Measurements from ENCODE around the gene ATP6V1B1. TPM values are rescaled to one million over a fixed set of nuclear protein-coding genes. Genes with fewer than 3 reads are reported as not detected.

ATP6V1B1 gene
- total RNA-seq, 1 donor from 2014 or later = 4.6 TPM

GRCh38 chr2:70936979-70937811 is 1.5 kb downstream of the ATP6V1B1 start:
- DNase-seq (ENCODE audit: low read depth, low spot score) = no peak
- Mint-ChIP-seq H3K9me3 (no peaks in the 10 kb centered on the region), H3K4me1 (peaks cover 42% of the 10 kb centered on the region), H3K27me3 (ENCODE audit: low read depth) (peaks cover 7% of the 10 kb centered on the region), H3K4me3 (no peak overlapping the region), H3K36me3 (ENCODE audit: low read depth) (no peaks in the 10 kb centered on the region), H3K27ac (ENCODE audit: unreplicated experiment) (no peak overlapping the region)
- no peak for TF ChIP-seq CTCF (conservative IDR thresholded peaks at IDR 0.05)

GRCh38 chr2:70937866-70938585 is 2.3 kb downstream of the ATP6V1B1 start:
- DNase-seq (ENCODE audit: low read depth, low spot score) = no peak
- peaks cover 7% of the 10 kb centered on the region for H3K27me3 Mint-ChIP-seq (ENCODE audit: low read depth)

GRCh38 chr2:70938586-70938950 is 2.9 kb downstream of the ATP6V1B1 start:
- H3K4me3 Mint-ChIP-seq = peak overlapping the region; percentile 44
- TF ChIP-seq CTCF (conservative IDR thresholded peaks at IDR 0.05) = no peak
- H3K4me1 Mint-ChIP-seq = peaks cover 54% of the 10 kb centered on the region
- H3K36me3 Mint-ChIP-seq (ENCODE audit: low read depth) = no peaks in the 10 kb centered on the region
- no peak overlapping the region for H3K27ac Mint-ChIP-seq (ENCODE audit: unreplicated experiment)
- H3K27me3 Mint-ChIP-seq (ENCODE audit: low read depth) = peaks cover 7% of the 10 kb centered on the region
- no peak for DNase-seq (ENCODE audit: low read depth, low spot score)
- no peaks in the 10 kb centered on the region for H3K9me3 Mint-ChIP-seq

More at GRCh38 chr2:70937866-70938585, 2.3 kb downstream of the ATP6V1B1 start:
- H3K4me1 Mint-ChIP-seq = peaks cover 49% of the 10 kb centered on the region
- TF ChIP-seq CTCF (conservative IDR thresholded peaks at IDR 0.05) = no peak
- H3K36me3 Mint-ChIP-seq (ENCODE audit: low read depth) = no peaks in the 10 kb centered on the region
- H3K9me3 Mint-ChIP-seq = no peaks in the 10 kb centered on the region
- H3K27ac Mint-ChIP-seq (ENCODE audit: unreplicated experiment) = no peak overlapping the region
- H3K4me3 Mint-ChIP-seq = no peak overlapping the region

- peaks cover 7% of the 10 kb centered on the region for H3K27me3 Mint-ChIP-seq (ENCODE audit: low read depth)
- H3K36me3 Mint-ChIP-seq (ENCODE audit: low read depth) = no peaks in the 10 kb centered on the region
- no peak for TF ChIP-seq CTCF (conservative IDR thresholded peaks at IDR 0.05)
These were observed 3.5 kb downstream of the ATP6V1B1 start for GRCh38 chr2:70939001-70939838.

GRCh38 chr2:70939839-70940580 is 4.3 kb downstream of the ATP6V1B1 start:
- H3K4me3 Mint-ChIP-seq = peak overlapping the region; percentile 35
- DNase-seq (ENCODE audit: low read depth, low spot score) = no peak
- no peaks in the 10 kb centered on the region for H3K36me3 Mint-ChIP-seq (ENCODE audit: low read depth)
- H3K27me3 Mint-ChIP-seq (ENCODE audit: low read depth) = peaks cover 7% of the 10 kb centered on the region
- peaks cover 65% of the 10 kb centered on the region for H3K4me1 Mint-ChIP-seq
- no peak for TF ChIP-seq CTCF (conservative IDR thresholded peaks at IDR 0.05)
- H3K9me3 Mint-ChIP-seq = no peaks in the 10 kb centered on the region
- H3K27ac Mint-ChIP-seq (ENCODE audit: unreplicated experiment) = no peak overlapping the region

More at GRCh38 chr2:70939001-70939838, 3.5 kb downstream of the ATP6V1B1 start:
- H3K27ac Mint-ChIP-seq (ENCODE audit: unreplicated experiment) = no peak overlapping the region
- H3K4me3 Mint-ChIP-seq = peak overlapping the region; percentile 41
- no peaks in the 10 kb centered on the region for H3K9me3 Mint-ChIP-seq
- peaks cover 61% of the 10 kb centered on the region for H3K4me1 Mint-ChIP-seq
- no peak for DNase-seq (ENCODE audit: low read depth, low spot score)

Measured in neural crest cell (in vitro differentiated cells).